Fibroblast of lung (primary cell): Measurements from ENCODE around the gene GNL2. TPM values are rescaled to one million over a fixed set of nuclear protein-coding genes. Genes with fewer than 3 reads are reported as not detected.
"Not testable (repeated sequence)": the region's sequence is repeated elsewhere in the genome, so short reads cannot be mapped to it uniquely, and the experiment has no call there.

Experiments
- DNase-seq, 2 donors: peaks; one replicate each; pipeline versions ENCODE4 v3.0.0 to v3.0.0-alpha.2; 2010; ENCODE audit warnings: low read depth in 2 of 2
- H2AFZ ChIP-seq: 2 replicates; pipeline ENCODE4 v1.5.1; 2012; ENCODE audit warnings: low read length, control low read depth, inconsistent platforms
- H3K27ac ChIP-seq: 2 replicates; pipeline ENCODE4 v1.5.1; 2011; ENCODE audit warnings: low read length, control low read depth; ENCODE audit not compliant: insufficient read depth
- H3K27me3 ChIP-seq: 2 replicates; pipeline ENCODE4 v1.5.1; 2011; ENCODE audit warnings: mild to moderate bottlenecking, low read length; ENCODE audit not compliant: control insufficient read depth, insufficient read depth
- H3K36me3 ChIP-seq: 2 replicates; pipeline ENCODE4 v1.5.1; 2011; ENCODE audit warnings: low read length; ENCODE audit not compliant: control insufficient read depth, insufficient read depth
- H3K4me1 ChIP-seq: 2 replicates; pipeline ENCODE4 v1.5.1; 2011; ENCODE audit warnings: low read length; ENCODE audit not compliant: control insufficient read depth, insufficient read depth; ENCODE audit errors: extremely low read depth
- H3K4me2 ChIP-seq: 2 replicates; pipeline ENCODE4 v1.5.1; 2011; ENCODE audit warnings: low read length, control low read depth; ENCODE audit not compliant: insufficient read depth; ENCODE audit errors: extremely low read depth
- H3K4me3 ChIP-seq, 4 experiments: fragments of 200-600 bp in 1 of 4; sonication (generic) in 1 of 4; replicated peaks in 1 of 4; 2 replicates each; pipeline ENCODE4 v1.5.1; 2011 to 2016; ENCODE audit warnings: low read length in 4 of 4, low read depth in 3 of 4, mild to moderate bottlenecking in 3 of 4, control low read depth in 2 of 4, inconsistent platforms in 1 of 4, mixed read lengths in 1 of 4; ENCODE audit not compliant: insufficient read depth in 1 of 4; ENCODE audit errors: control extremely low read depth in 1 of 4
- H3K79me2 ChIP-seq: 2 replicates; pipeline ENCODE4 v1.5.1; 2012; ENCODE audit warnings: mild to moderate bottlenecking, low read length, inconsistent platforms; ENCODE audit not compliant: control insufficient read depth, insufficient read depth
- H3K9ac ChIP-seq: 2 replicates; pipeline ENCODE4 v1.5.1; 2011; ENCODE audit warnings: mild to moderate bottlenecking, low read length, control low read depth; ENCODE audit not compliant: insufficient read depth
- H3K9me3 ChIP-seq: 2 replicates; pipeline ENCODE4 v1.5.1; 2012; ENCODE audit warnings: low read depth, low read length; ENCODE audit not compliant: control insufficient read depth, insufficient read depth
- H4K20me1 ChIP-seq: 2 replicates; pipeline ENCODE4 v1.5.1; 2011; ENCODE audit warnings: low read length; ENCODE audit not compliant: control insufficient read depth, insufficient read depth; ENCODE audit errors: extremely low read depth
- EZH2 ChIP-seq: IDR thresholded peaks from 2 replicates; pipeline ENCODE4 v1.5.1; 2012; ENCODE audit warnings: low read length, control low read depth, mild to moderate bottlenecking; ENCODE audit errors: missing control alignments
- polyA plus RNA-seq, 2 donors: library from polyadenylated mRNA; depleted of rRNA in 1 of 2; stranded (reverse) in 1 of 2; unstranded in 1 of 2; fragments of >200 nt; gene quantifications; 2 replicates each; pipeline ENCODE4 v1.2.1, GENCODE V29; 2011 to 2012; ENCODE audit warnings: missing spikeins in 1 of 2
- total RNA-seq: library from RNA; depleted of rRNA; stranded (reverse); fragments of >200 nt; gene quantifications from 2 replicates; pipeline ENCODE4 v1.2.1, GENCODE V29; 2014
- TF ChIP-seq, protein P1 (sequence below), 2 donors: IDR thresholded peaks in 1 of 2; conservative IDR thresholded peaks in 1 of 2; 1 replicate in 1 of 2; 2 replicates in 1 of 2; pipeline ENCODE4 v1.5.1; 2011 to 2012; ENCODE audit warnings: low read length in 2 of 2, control low read depth in 1 of 2, inconsistent platforms in 1 of 2, low read depth in 1 of 2, mild to moderate bottlenecking in 1 of 2

The GNL2 gene
- total and polyA plus RNA-seq, 2 donors (not counting 1 experiment from before 2014, with no cell fraction given), result 50.0 to 73.3 TPM

DNA sequence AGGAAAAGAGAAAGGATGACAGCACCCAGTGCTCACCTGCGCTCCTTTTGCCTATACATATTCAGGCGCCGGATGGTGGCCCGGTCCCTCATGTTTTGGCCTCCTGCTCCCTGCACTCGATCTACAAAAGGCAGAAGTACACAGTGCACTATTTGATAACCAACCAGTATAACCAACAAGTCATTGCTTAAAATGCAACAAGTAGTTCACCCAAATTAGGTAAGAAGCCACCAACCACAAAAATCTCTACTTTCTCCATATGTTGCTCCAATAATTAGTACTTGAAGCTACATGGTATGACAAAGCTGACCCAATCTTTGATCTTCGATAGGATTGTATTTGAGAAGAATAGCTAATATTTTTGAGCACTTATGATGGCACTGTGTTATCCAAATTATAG, 2.0 kb downstream of the GNL2 start:
- peak overlapping the region in 1 of 4 experiments; percentile 100 for H3K4me3 ChIP-seq
- no peaks in the 10 kb centered on the region for H3K9me3 ChIP-seq
- no peak for DNase-seq
- H3K9ac ChIP-seq, result no peak overlapping the region
- H3K4me1 ChIP-seq, result peaks cover 2% of the 10 kb centered on the region
- no peak overlapping the region for H3K27ac ChIP-seq
- H4K20me1 ChIP-seq, result no peaks in the 10 kb centered on the region
- TF ChIP-seq EZH2, result no peak
- TF ChIP-seq, protein P1, sequence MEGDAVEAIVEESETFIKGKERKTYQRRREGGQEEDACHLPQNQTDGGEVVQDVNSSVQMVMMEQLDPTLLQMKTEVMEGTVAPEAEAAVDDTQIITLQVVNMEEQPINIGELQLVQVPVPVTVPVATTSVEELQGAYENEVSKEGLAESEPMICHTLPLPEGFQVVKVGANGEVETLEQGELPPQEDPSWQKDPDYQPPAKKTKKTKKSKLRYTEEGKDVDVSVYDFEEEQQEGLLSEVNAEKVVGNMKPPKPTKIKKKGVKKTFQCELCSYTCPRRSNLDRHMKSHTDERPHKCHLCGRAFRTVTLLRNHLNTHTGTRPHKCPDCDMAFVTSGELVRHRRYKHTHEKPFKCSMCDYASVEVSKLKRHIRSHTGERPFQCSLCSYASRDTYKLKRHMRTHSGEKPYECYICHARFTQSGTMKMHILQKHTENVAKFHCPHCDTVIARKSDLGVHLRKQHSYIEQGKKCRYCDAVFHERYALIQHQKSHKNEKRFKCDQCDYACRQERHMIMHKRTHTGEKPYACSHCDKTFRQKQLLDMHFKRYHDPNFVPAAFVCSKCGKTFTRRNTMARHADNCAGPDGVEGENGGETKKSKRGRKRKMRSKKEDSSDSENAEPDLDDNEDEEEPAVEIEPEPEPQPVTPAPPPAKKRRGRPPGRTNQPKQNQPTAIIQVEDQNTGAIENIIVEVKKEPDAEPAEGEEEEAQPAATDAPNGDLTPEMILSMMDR (conservative IDR thresholded peaks at IDR 0.05 in 1 of 2, IDR thresholded peaks at IDR 0.05 in 1 of 2; ENCODE audit: low read depth in 1 of 2, low read length in 2 of 2), result no peak
- H3K79me2 ChIP-seq, result peaks cover 39% of the 10 kb centered on the region
- no peak overlapping the region for H2AFZ ChIP-seq
- H3K27me3 ChIP-seq, result no peaks in the 10 kb centered on the region
- H3K36me3 ChIP-seq, result peaks cover 6% of the 10 kb centered on the region
- peak overlapping the region; percentile 94 for H3K4me2 ChIP-seq

- Histone ChIP-seq H3K36me3 (peaks cover 12% of the 10 kb centered on the region), H3K4me2 (no peak overlapping the region), H3K27ac (no peak overlapping the region), H3K27me3 (no peaks in the 10 kb centered on the region), H2AFZ (no peak overlapping the region), H3K9ac (no peak overlapping the region), H3K9me3 (no peaks in the 10 kb centered on the region), H3K4me1 (no peaks in the 10 kb centered on the region), H3K4me3 (no peak overlapping the region), H3K79me2 (peaks cover 24% of the 10 kb centered on the region), H4K20me1 (no peaks in the 10 kb centered on the region)
- TF ChIP-seq, protein P1 (conservative IDR thresholded peaks at IDR 0.05 in 1 of 2, IDR thresholded peaks at IDR 0.05 in 1 of 2; ENCODE audit: low read depth in 1 of 2, low read length in 2 of 2), result no peak
- TF ChIP-seq EZH2, result no peak
- no peak for DNase-seq
Measured at GRCh38 chr1:37588939-37589338, 6.8 kb downstream of the GNL2 start.

DNA sequence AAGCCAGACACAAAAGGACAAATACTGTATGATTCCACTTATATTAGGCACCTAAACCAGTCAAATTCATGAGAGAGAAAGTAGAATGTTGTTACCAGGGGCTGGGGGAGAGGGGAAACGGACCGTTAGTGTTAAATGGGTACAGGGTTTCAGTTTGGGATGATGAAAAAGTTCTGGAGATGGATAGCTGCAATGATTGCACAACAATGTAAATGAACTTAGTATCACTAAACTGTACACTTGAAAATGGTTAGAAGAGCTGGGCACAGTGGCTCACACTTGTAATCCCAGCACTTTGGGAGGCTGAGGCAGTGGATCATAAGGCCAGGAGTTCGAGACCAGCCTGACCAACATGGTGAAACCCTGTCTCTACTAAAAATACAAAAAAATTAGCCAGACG, 11.2 kb downstream of the GNL2 start:
- DNase-seq, H3K9ac ChIP-seq, H3K27me3 ChIP-seq, H3K79me2 ChIP-seq, H3K27ac ChIP-seq, H3K4me1 ChIP-seq, H4K20me1 ChIP-seq, H3K4me3 ChIP-seq, H3K9me3 ChIP-seq, H3K4me2 ChIP-seq, H2AFZ ChIP-seq: not testable (repeated sequence)
- peaks cover 11% of the 10 kb centered on the region for H3K36me3 ChIP-seq
